Measurements from ENCODE around the gene TERB1. TPM values are rescaled to one million over a fixed set of nuclear protein-coding genes. Genes with fewer than 3 reads are reported as not detected.

The TERB1 gene
- total RNA-seq, 2 donors from 2014 or later = not detected

DNA sequence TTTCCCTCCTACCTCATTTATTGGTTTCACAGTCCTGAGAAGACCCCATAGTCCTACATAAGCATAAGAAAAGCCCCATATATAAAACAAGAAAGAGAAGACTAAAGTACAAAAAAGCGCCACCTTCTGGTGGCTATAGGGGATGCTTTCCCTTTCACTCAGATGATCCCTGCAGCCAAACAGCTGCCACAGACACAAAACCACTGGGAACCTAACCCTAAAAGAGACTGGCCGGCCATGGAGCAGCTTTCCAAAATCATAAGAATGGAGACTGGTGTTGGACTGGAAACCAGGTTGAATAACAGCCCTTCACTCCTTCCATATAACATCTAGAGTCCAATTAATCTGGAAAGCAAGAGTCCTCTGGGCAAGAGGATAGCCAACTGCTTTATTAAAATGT is 61.4 kb downstream of the TERB1 start:
- H3K27me3 ChIP-seq (ENCODE audit: control insufficient read depth, insufficient read depth, low read length, poor library complexity, severe bottlenecking) = no peaks in the 10 kb centered on the region
- H3K36me3 ChIP-seq (ENCODE audit: control insufficient read depth, insufficient read depth, low read length) = peaks cover 92% of the 10 kb centered on the region
- peak overlapping the region; percentile 49 for H3K27ac Mint-ChIP-seq
- peaks cover 5% of the 10 kb centered on the region for H3K4me1 Mint-ChIP-seq
- peak; percentile 90 for TF ChIP-seq CTCF (conservative IDR thresholded peaks at IDR 0.05)
- H3K36me3 Mint-ChIP-seq (ENCODE audit: low read depth) = peaks cover 73% of the 10 kb centered on the region
- H3K9me3 Mint-ChIP-seq = no peaks in the 10 kb centered on the region
- no peak overlapping the region for H3K9ac ChIP-seq (ENCODE audit: extremely low read depth, low read length, poor library complexity, severe bottlenecking)
- peak; percentile 77 for DNase-seq
- H3K27ac ChIP-seq (ENCODE audit: low read depth, low read length) = peak overlapping the region; percentile 52
- no peak overlapping the region for H3K4me3 ChIP-seq (ENCODE audit: low read length)
- no peak overlapping the region for H3K4me3 Mint-ChIP-seq
- no peaks in the 10 kb centered on the region for H3K4me1 ChIP-seq (ENCODE audit: control insufficient read depth, insufficient read depth, low read length)
- 40% methylated on average over 2 of the region's 2 CpGs; no CpG with 5 or more reads in 1 of the 2 experiments for WGBS, 2 experiments (ENCODE audit: insufficient coverage in 1 of 2, insufficient read length in 1 of 2)
- H3K27me3 Mint-ChIP-seq (ENCODE audit: insufficient read depth) = no peaks in the 10 kb centered on the region
- H3K9me3 ChIP-seq (ENCODE audit: control insufficient read depth, low read length) = no peaks in the 10 kb centered on the region

DNA sequence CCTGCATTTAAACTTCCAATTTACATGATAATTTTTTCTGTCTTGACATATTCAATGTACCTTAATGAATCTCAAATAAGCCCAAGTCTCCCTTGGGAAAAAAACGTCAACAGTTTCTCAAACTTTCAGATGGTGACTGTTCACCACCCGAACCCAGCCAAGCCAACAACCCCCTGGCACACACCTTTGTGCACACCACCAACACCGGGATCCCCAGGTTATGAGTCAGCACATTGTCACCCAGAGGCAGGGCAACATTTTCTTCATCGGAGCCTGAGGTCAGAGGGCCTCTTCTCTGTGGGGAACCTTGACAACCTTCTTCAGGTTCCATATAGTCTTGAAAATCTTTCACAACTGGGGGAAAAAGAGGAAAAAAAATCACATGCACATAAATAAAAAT is 65.5 kb downstream of the TERB1 start:
- no peaks in the 10 kb centered on the region for H3K9me3 Mint-ChIP-seq
- Histone ChIP-seq H3K9me3 (ENCODE audit: control insufficient read depth, low read length) (no peaks in the 10 kb centered on the region), H3K27me3 (ENCODE audit: control insufficient read depth, insufficient read depth, low read length, poor library complexity, severe bottlenecking) (no peaks in the 10 kb centered on the region), H3K36me3 (ENCODE audit: control insufficient read depth, insufficient read depth, low read length) (peaks cover 95% of the 10 kb centered on the region), H3K9ac (ENCODE audit: extremely low read depth, low read length, poor library complexity, severe bottlenecking) (no peak overlapping the region), H3K4me1 (ENCODE audit: control insufficient read depth, insufficient read depth, low read length) (no peaks in the 10 kb centered on the region), H3K4me3 (ENCODE audit: low read length) (no peak overlapping the region), H3K27ac (ENCODE audit: low read depth, low read length) (no peak overlapping the region)
- WGBS, 2 experiments (ENCODE audit: insufficient coverage in 1 of 2, insufficient read length in 1 of 2) = 94 to 96% methylated on average over 2 to 4 of the region's 4 CpGs
- DNase-seq = no peak
- no peaks in the 10 kb centered on the region for H3K27me3 Mint-ChIP-seq (ENCODE audit: insufficient read depth)
- no peak for TF ChIP-seq CTCF (conservative IDR thresholded peaks at IDR 0.05)
- peaks cover 82% of the 10 kb centered on the region for H3K36me3 Mint-ChIP-seq (ENCODE audit: low read depth)
- H3K4me1 Mint-ChIP-seq = peaks cover 5% of the 10 kb centered on the region
- H3K4me3 Mint-ChIP-seq = no peak overlapping the region
- no peak overlapping the region for H3K27ac Mint-ChIP-seq

GRCh38 chr16:66731101-66731500 is 70.3 kb downstream of the TERB1 start:
- Mint-ChIP-seq H3K36me3 (ENCODE audit: low read depth) (peaks cover 82% of the 10 kb centered on the region), H3K4me1 (peaks cover 8% of the 10 kb centered on the region), H3K9me3 (no peaks in the 10 kb centered on the region), H3K4me3 (no peak overlapping the region), H3K27ac (peak overlapping the region; percentile 7), H3K27me3 (ENCODE audit: insufficient read depth) (no peaks in the 10 kb centered on the region)
- peaks cover 88% of the 10 kb centered on the region for H3K36me3 ChIP-seq (ENCODE audit: control insufficient read depth, insufficient read depth, low read length)
- H3K27ac ChIP-seq (ENCODE audit: low read depth, low read length) = no peak overlapping the region
- no peak for TF ChIP-seq CTCF (conservative IDR thresholded peaks at IDR 0.05)
- H3K4me1 ChIP-seq (ENCODE audit: control insufficient read depth, insufficient read depth, low read length) = peaks cover 3% of the 10 kb centered on the region
- H3K9ac ChIP-seq (ENCODE audit: extremely low read depth, low read length, poor library complexity, severe bottlenecking) = no peak overlapping the region
- DNase-seq = no peak
- no peak overlapping the region for H3K4me3 ChIP-seq (ENCODE audit: low read length)
- WGBS, 2 experiments (ENCODE audit: insufficient coverage in 1 of 2, insufficient read length in 1 of 2) = 76 to 80% methylated on average over 5 to 7 of the region's 7 CpGs
- H3K27me3 ChIP-seq (ENCODE audit: control insufficient read depth, insufficient read depth, low read length, poor library complexity, severe bottlenecking) = no peaks in the 10 kb centered on the region
- no peaks in the 10 kb centered on the region for H3K9me3 ChIP-seq (ENCODE audit: control insufficient read depth, low read length)
